Esophagus muscularis mucosa (tissue), 3 donors: ENCODE results near the gene PADI2.

Source experiments
- EP300 ChIP-seq: sonication (generic); formaldehyde crosslinking; IDR thresholded peaks from one replicate; pipeline ENCODE4 v1.6.1; 2017; ENCODE audit warnings: antibody characterized with exemption
- TF ChIP-seq, protein P1 (sequence below), 3 experiments: fragments of 200-600 bp in 2 of 3; fragments of 450-650 bp in 1 of 3; sonication (generic) in 2 of 3; IDR thresholded peaks; one replicate each; pipeline ENCODE4 v1.5.1; 2017 to 2019; ENCODE audit warnings: antibody characterized with exemption in 3 of 3, mild to moderate bottlenecking in 2 of 3, moderate library complexity in 1 of 3

DNA sequence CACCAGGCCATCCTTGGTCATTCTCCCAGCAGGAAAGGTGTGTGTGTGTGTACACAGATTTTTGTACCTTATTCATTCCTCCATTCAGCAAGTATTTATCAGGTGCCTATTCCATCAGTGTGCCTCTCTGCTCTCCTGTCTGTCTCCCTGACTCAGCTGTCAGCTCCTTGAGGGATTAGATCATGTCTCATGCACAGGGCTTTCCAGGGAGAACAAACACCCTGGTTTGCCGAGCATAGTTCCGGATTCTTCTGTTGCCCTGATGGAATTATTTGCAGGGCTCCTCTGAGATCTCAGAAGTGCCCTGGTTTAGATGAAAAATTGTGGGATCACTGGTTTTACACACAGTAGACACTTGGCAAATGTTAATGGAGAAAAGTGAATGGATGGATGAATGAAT, 57.4 kb downstream of the PADI2 start:
- TF ChIP-seq, protein P1, sequence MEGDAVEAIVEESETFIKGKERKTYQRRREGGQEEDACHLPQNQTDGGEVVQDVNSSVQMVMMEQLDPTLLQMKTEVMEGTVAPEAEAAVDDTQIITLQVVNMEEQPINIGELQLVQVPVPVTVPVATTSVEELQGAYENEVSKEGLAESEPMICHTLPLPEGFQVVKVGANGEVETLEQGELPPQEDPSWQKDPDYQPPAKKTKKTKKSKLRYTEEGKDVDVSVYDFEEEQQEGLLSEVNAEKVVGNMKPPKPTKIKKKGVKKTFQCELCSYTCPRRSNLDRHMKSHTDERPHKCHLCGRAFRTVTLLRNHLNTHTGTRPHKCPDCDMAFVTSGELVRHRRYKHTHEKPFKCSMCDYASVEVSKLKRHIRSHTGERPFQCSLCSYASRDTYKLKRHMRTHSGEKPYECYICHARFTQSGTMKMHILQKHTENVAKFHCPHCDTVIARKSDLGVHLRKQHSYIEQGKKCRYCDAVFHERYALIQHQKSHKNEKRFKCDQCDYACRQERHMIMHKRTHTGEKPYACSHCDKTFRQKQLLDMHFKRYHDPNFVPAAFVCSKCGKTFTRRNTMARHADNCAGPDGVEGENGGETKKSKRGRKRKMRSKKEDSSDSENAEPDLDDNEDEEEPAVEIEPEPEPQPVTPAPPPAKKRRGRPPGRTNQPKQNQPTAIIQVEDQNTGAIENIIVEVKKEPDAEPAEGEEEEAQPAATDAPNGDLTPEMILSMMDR (IDR thresholded peaks at IDR 0.05) = no peak
- TF ChIP-seq EP300 = no peak
